H1 (cell line): Measurements from ENCODE around the gene INPP4A. TPM values are rescaled to one million over a fixed set of nuclear protein-coding genes. Genes with fewer than 3 reads are reported as not detected.

Experiments
- ATF3 ChIP-seq: IDR thresholded peaks from 2 replicates; pipeline ENCODE4 v1.6.1; 2011; ENCODE audit warnings: low read depth, mild to moderate bottlenecking, low read length; ENCODE audit not compliant: insufficient read depth
- CBX8 ChIP-seq: fragments of 300-800, 300-1000 bp; sonication (generic); IDR thresholded peaks from 2 replicates; pipeline ENCODE4 v1.7.1; 2016; ENCODE audit warnings: low read depth, low read length, borderline replicate concordance
- CHD7 ChIP-seq: fragments of 300-600 bp; sonication (generic); IDR thresholded peaks from 2 replicates; pipeline ENCODE4 v1.7.1; 2012; ENCODE audit warnings: low read length, moderate library complexity, mild to moderate bottlenecking, inconsistent platforms; ENCODE audit not compliant: insufficient replicate concordance
- E2F6 ChIP-seq: IDR thresholded peaks from 2 replicates; pipeline ENCODE4 v1.6.1; 2012; ENCODE audit warnings: inconsistent platforms
- EZH2 ChIP-seq: fragments of 200-600 bp; sonication (generic); IDR thresholded peaks from 2 replicates; pipeline ENCODE4 v1.7.1; 2012; ENCODE audit warnings: low read depth, mild to moderate bottlenecking, moderate library complexity, low read length, inconsistent platforms; ENCODE audit not compliant: severe bottlenecking
- PHF8 ChIP-seq: fragments of 200-600 bp; sonication (generic); conservative IDR thresholded peaks from 2 replicates; pipeline ENCODE4 v1.7.1; 2012; ENCODE audit warnings: low read depth, mild to moderate bottlenecking, inconsistent platforms, low read length, moderate library complexity
- RFX5 ChIP-seq: IDR thresholded peaks from 2 replicates; pipeline ENCODE4 v1.6.1; 2011; ENCODE audit warnings: low read depth, low read length, improper control_type of control experiment, borderline replicate concordance
- SIX5 ChIP-seq: IDR thresholded peaks from 2 replicates; pipeline ENCODE4 v1.6.1; 2011; ENCODE audit warnings: mild to moderate bottlenecking, low read depth, low read length
- TAF1 ChIP-seq: IDR thresholded peaks from 2 replicates; pipeline ENCODE4 v1.6.1; 2011; ENCODE audit warnings: mild to moderate bottlenecking, low read depth, low read length
- USF2 ChIP-seq: IDR thresholded peaks from 2 replicates; pipeline ENCODE4 v1.6.1; 2011; ENCODE audit warnings: low read length, improper control_type of control experiment
- polyA plus RNA-seq, 7 experiments: library from polyadenylated mRNA; depleted of rRNA in 3 of 7; stranded (reverse) in 5 of 7; unstranded in 2 of 7; fragments of >200 nt in 5 of 7; fragments of 200-250 nt in 2 of 7; gene quantifications; 1 replicate in 5 of 7; 2 replicates in 1 of 7; 4 replicates in 1 of 7; pipeline versions ENCODE4 v1.2.1 to v1.2.3, GENCODE V29; 2011 to 2013; ENCODE audit warnings: missing spikeins in 2 of 7, mixed read lengths in 2 of 7
- total RNA-seq: library from RNA; stranded (reverse); fragmentation: NEBNext Ultra II Directional; extraction: Animal tissue kit (Norgen Biotek cat#: 25700); gene quantifications from 2 replicates; pipeline ENCODE4 v1.2.1, GENCODE V29; 2021

The INPP4A gene
- total and polyA plus RNA-seq, 2 of the 8 experiments (the other 6 are each of a cell fraction or from before 2014, with no cell fraction given): 25.6 to 34.3 TPM

GRCh38 chr2:98485453-98485755 lies 40.7 kb downstream of the INPP4A start (continued):
- no peak for TF ChIP-seq CHD7
- TF ChIP-seq RFX5: no peak
- TF ChIP-seq EZH2: no peak
- no peak for TF ChIP-seq SIX5
- no peak for TF ChIP-seq ATF3
- no peak for TF ChIP-seq TAF1
- no peak for TF ChIP-seq E2F6
- TF ChIP-seq PHF8: no peak
- TF ChIP-seq CBX8: no peak
- TF ChIP-seq USF2: no peak
